H4 (cell line): ENCODE results near the gene AKAP17A. TPM values are rescaled to one million over a fixed set of nuclear protein-coding genes. Genes with fewer than 3 reads are reported as not detected.
"Not testable (repeated sequence)": the region's sequence is repeated elsewhere in the genome, so short reads cannot be mapped to it uniquely, and the experiment has no call there.

Source experiments
- DNase-seq: peaks from one replicate; pipeline ENCODE4 v3.0.0-alpha.2; 2015; ENCODE audit warnings: low spot score
- total RNA-seq: library from RNA; depleted of rRNA; stranded (reverse); fragments of >200 nt; shearing (Covaris generic); gene quantifications from 2 replicates; pipeline ENCODE4 v1.2.3, GENCODE V29; 2014; rRNA removed

The AKAP17A gene
- total RNA-seq, 1 experiment from 2014 or later, result 12.7 TPM

DNA sequence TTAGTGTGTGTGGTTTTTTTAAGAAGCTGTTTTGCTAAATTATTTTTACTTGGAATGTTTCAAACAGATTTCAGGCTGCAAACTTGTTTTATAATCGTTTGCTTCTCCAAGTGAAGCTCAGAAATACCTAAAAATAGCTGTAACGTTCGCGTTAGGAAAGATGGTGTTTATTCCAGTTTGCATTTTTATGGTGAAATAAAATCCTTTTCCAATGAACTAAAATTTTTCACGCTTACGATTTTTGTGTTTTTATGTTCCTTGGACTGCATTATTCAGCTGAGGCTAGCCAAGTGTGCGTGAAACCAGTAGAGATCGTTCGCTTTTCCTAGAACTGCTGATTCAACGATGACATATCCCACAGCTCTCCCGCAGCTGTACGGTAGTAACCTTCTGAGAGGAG lies 10.9 kb downstream of the AKAP17A start:
- no peak for DNase-seq

DNA sequence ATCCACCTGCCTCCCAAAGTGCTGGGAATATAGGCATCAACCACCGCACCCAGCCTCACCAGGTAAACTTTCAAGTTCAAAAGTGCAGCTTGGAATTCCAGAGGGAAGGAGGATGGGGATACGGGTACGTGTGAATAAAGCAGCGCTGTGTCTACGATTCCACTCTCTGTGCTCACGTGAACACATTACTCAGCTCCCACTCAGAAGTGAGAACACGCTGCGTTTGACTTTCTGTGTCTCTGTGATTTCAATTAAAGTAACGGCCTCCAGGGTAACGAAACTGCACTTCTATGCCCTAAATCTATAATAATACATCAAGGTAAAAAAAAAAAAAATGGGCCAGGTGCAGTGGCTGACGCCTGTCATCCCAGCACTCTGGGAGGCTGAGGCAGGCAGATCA lies 15.1 kb downstream of the AKAP17A start:
- no peak for DNase-seq

DNA sequence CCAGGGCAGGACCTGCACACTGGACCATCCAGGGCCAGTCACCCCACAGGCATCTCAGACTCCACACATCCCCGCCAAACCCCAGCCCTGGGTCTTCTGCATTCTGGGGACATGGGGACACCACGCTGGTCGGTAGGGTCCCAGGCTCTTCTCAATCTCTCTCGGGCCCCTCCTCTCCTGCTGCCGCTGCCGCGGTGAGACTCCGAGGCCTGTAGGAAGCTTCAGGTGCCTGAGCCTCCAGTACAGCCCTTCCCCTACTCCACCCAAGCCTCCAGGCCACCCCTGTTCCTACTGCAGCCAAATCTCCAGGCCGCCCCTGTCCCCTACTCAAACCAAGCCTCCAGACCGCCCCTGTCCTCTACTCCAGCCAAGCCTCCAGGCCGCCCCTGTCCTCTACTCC lies 17.9 kb downstream of the AKAP17A start:
- DNase-seq, result no peak

DNA sequence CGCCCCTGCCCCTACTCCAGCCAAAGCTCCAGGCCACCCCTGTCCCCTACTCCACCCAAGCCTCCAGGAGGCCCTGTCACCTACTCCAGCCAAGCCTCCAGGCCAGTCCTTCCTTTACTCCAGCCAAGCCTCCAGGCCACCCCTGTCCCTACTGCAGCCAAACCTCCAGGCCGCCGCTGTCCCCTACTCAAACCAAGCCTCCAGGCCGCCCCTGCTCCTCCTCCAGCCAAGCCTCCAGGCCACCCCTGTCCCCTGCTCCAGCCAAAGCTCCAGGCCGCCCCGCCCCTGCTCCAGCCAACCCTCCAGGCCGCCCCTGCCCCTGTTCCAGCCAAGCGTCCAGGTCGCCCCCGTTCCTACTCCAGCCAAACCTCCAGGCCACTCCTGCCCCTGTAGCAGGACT lies 18.4 kb downstream of the AKAP17A start:
- no peak for DNase-seq

- no peak for DNase-seq
Observed at GRCh38 chrX:1610166-1610565, 18.8 kb downstream of the AKAP17A start.

GRCh38 chrX:1610736-1611135 lies 19.3 kb downstream of the AKAP17A start:
- DNase-seq, result no peak

GRCh38 chrX:1612641-1613286 lies 21.4 kb downstream of the AKAP17A start:
- DNase-seq, result no peak

DNA sequence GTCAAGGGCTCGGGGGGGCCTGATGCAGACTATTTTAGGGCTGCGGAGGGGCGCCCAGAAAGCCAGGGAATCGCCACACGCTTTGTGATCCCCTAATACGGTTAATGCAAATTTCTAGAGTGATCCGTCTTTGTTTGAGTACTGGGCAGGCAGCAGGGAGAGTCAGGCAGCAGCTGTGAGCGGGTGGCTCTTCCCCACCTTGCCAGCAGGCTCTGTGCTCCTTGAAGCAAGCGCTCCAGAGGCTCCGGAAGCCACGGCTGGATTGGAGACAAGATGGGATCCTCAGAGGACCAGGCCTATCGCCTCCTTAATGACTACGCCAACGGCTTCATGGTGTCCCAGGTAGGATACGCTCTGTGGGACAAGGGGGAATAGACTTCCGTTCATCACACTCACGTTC lies 23.5 kb downstream of the AKAP17A start, which contains the start of gene ASMT:
TSS of gene ASMT (plus strand) at position 133 of the 400 bp plus-strand sequence. CDS start at position 274, 141 bp downstream.
- DNase-seq, result no peak

GRCh38 chrX:1618689-1619088 lies 27.3 kb downstream of the AKAP17A start:
- no peak for DNase-seq

DNA sequence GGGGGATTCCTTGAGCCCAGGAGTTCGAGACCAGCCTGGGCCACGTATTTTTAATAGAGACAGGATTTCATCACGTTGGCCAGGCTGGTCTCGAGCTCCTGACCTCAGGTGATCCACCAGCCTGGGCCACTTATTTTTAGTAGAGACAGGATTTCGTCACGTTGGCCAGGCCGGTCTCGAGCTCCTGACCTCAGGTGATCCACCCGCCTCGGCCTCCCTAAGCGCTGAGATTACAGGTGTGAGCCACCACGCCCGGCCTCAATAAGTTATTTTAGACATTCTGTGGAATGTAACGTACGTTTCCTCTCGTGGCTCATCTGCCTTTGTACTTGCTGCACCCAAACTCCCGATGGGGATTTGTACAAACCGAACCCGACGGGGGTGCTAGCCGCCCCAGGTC lies 32.3 kb downstream of the AKAP17A start:
- no peak for DNase-seq

GRCh38 chrX:1624158-1624860 lies 32.9 kb downstream of the AKAP17A start:
- not testable (repeated sequence) for DNase-seq

GRCh38 chrX:1624861-1625215 lies 33.4 kb downstream of the AKAP17A start:
- not testable (repeated sequence) for DNase-seq

DNA sequence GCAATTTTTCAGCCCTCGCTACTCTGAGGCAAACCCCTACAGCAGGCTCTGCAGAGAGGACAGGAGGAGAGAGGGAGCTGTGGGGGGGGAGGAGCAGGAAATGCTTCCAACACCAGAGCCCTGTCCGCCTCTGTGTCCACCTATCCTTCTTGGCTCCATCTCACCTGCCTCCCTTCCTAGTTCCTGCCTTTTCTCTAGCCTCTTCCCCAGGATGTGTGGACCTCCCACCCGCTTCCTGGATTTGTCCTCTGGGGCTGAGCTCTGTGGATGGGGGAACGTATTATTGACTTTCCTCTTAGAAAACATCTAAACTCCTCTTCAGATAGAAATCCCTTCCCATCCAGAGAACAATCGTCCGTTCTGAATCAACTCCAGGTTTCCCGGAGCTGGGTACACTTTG lies 37.8 kb downstream of the AKAP17A start:
- no peak for DNase-seq

DNA sequence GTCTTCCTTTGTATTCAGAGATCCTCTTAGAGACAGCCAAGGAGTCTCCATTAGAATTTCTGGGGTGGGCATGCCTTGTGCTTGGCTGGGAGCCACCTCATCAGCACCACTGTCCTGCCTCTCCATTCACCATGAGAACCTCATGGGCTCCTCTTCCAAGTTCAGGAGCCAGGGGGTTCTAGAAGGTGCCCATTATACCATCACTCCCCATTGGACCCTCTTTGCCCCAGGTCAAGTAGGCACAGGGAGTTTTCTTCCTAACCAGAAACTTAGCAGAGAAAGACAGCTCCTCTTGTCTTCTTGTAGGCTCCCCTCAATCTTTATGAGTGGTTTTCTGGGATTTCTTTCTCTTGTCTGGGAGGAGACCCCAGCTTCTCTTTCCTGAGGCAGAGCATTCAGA lies 54.6 kb downstream of the AKAP17A start:
- no peak for DNase-seq

DNA sequence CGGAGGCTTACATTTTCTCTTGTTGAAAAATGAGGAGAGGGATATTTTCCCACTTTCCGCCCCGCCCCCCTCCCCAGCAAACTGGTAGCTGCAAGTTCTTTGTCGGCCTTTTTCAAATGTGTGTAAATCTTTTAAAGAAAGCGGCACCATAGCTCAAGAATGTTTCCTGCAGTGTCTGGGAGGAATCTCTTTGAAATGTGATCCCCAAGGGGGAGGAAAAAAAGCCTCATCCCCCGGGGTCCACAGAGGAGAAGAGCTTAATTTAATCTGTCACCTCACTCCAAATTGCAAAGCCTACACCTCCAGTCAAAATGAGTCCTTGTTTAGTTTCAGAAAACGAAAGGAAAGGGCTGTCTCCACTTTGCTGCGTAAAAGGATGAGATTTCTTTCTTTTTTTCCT lies 58.2 kb downstream of the AKAP17A start:
- DNase-seq, result no peak

Other genes with a start within 250 kb of the AKAP17A start
- 245 and 252 TPM in 2 replicates for gene SLC25A6, start 199.5 kb upstream of the AKAP17A start, total RNA-seq
- 0.72 and 5.0 TPM in 2 replicates for gene ASMTL, start 138.7 kb upstream of the AKAP17A start, total RNA-seq
- 0.25 TPM in 1 of 2 replicates, not detected in the other for gene P2RY8, start 54.4 kb upstream of the AKAP17A start, total RNA-seq
- not detected in 2 replicates for gene ASMT, start 23.5 kb downstream of the AKAP17A start, total RNA-seq